Left ventricle myocardium inferior (tissue), 1 donor: Measurements from ENCODE around the gene TLCD5. TPM values are rescaled to one million over a fixed set of nuclear protein-coding genes. Genes with fewer than 3 reads are reported as not detected.
A peak's percentile ranks its signal among the peaks of the same experiment; 100 is the strongest.

Experiments used
- DNase-seq: peaks from one replicate; pipeline ENCODE4 v3.0.0-alpha.2; 2020
- H3K27ac ChIP-seq: fragments of 200-600 bp; replicated peaks from 2 replicates; pipeline ENCODE4 v1.8.0; 2021
- H3K27me3 ChIP-seq: fragments of 200-600 bp; 2 replicates; pipeline ENCODE4 v1.8.0; 2021; ENCODE audit warnings: low read depth
- H3K36me3 ChIP-seq: fragments of 200-600 bp; 2 replicates; pipeline ENCODE4 v1.8.0; 2021
- H3K4me1 ChIP-seq: fragments of 200-600 bp; 2 replicates; pipeline ENCODE4 v1.8.0; 2021
- H3K4me3 ChIP-seq: fragments of 200-600 bp; 2 replicates; pipeline ENCODE4 v1.8.0; 2021; ENCODE audit warnings: mild to moderate bottlenecking, moderate library complexity
- H3K9me3 ChIP-seq: fragments of 200-600 bp; replicated peaks from 2 replicates; pipeline ENCODE4 v1.8.0; 2021
- CTCF ChIP-seq: fragments of 200-600 bp; IDR thresholded peaks from 2 replicates; pipeline ENCODE4 v1.8.0; 2021; ENCODE audit warnings: antibody characterized with exemption, mild to moderate bottlenecking, borderline replicate concordance
- intact Hi-C: fragments of 100-400 bp; cut with micrococcal nuclease; formaldehyde crosslinking; loops from one replicate; pipeline ENCODE4 v1.11.0; 2022
- total RNA-seq: library from RNA; stranded (reverse); fragmentation: NEBNext Ultra II Directional; extraction: Animal tissue kit (Norgen Biotek cat#: 25700); gene quantifications from one replicate; pipeline ENCODE4 v1.2.1, GENCODE V29; 2021
- donor health status: DM: no; HTN: yes; CAD: no; lungs with severe emphysema.

TLCD5 gene
- total RNA-seq, 1 donor from 2014 or later: 9.7 TPM

- Histone ChIP-seq H3K27ac (no peak overlapping the region), H3K4me1 (peaks cover 82% of the 10 kb centered on the region), H3K9me3 (no peaks in the 10 kb centered on the region), H3K27me3 (no peaks in the 10 kb centered on the region), H3K4me3 (no peak overlapping the region), H3K36me3 (no peaks in the 10 kb centered on the region)
- no peak for DNase-seq
- TF ChIP-seq CTCF: no peak
- intact Hi-C loops: no loop called here
Measured at GRCh38 chr11:120365512-120365911, 40.4 kb downstream of the TLCD5 start.

GRCh38 chr11:120372296-120372695, 47.2 kb downstream of the TLCD5 start:
- peak overlapping the region; percentile 7 for H3K27ac ChIP-seq
- no peaks in the 10 kb centered on the region for H3K36me3 ChIP-seq
- no peak for TF ChIP-seq CTCF
- no peak for DNase-seq
- H3K4me1 ChIP-seq: peaks cover 89% of the 10 kb centered on the region
- H3K4me3 ChIP-seq: no peak overlapping the region
- intact Hi-C loops: no loop called here
- no peaks in the 10 kb centered on the region for H3K9me3 ChIP-seq
- H3K27me3 ChIP-seq: no peaks in the 10 kb centered on the region

GRCh38 chr11:120375076-120375475, 50.0 kb downstream of the TLCD5 start:
- DNase-seq: no peak
- Histone ChIP-seq H3K27ac (peak overlapping the region; percentile 44), H3K4me1 (peaks cover 80% of the 10 kb centered on the region), H3K4me3 (no peak overlapping the region), H3K36me3 (no peaks in the 10 kb centered on the region), H3K27me3 (no peaks in the 10 kb centered on the region), H3K9me3 (peaks cover 12% of the 10 kb centered on the region)
- no peak for TF ChIP-seq CTCF
- intact Hi-C loops: no loop called here

GRCh38 chr11:120376547-120377182, 51.6 kb downstream of the TLCD5 start:
- Histone ChIP-seq H3K4me3 (no peak overlapping the region), H3K27me3 (no peaks in the 10 kb centered on the region), H3K4me1 (peaks cover 80% of the 10 kb centered on the region), H3K36me3 (no peaks in the 10 kb centered on the region), H3K27ac (peak overlapping the region; percentile 44), H3K9me3 (peaks cover 12% of the 10 kb centered on the region)
- DNase-seq: no peak
- no peak for TF ChIP-seq CTCF
- intact Hi-C loops: no loop called here

- Histone ChIP-seq H3K27me3 (no peaks in the 10 kb centered on the region), H3K4me1 (peaks cover 74% of the 10 kb centered on the region), H3K27ac (no peak overlapping the region), H3K9me3 (peaks cover 12% of the 10 kb centered on the region), H3K4me3 (no peak overlapping the region), H3K36me3 (no peaks in the 10 kb centered on the region)
- no peak for DNase-seq
- intact Hi-C loops: no loop called here
- TF ChIP-seq CTCF: no peak
Measured at GRCh38 chr11:120378474-120378873, 53.4 kb downstream of the TLCD5 start.
